Activated CD8-positive, alpha-beta T cell treated with anti-CD3 and anti-CD28 coated beads for 36 hours (primary cell): ENCODE measurements around the gene PTGR2. TPM values are rescaled to one million over a fixed set of nuclear protein-coding genes. Genes with fewer than 3 reads are reported as not detected.
A peak's percentile ranks its signal among the peaks of the same experiment; 100 is the strongest.

Experiments
- ATAC-seq: fragments of 200-7000 bp; cut with Tn5 transposase; one replicate; pipeline ENCODE4 v1.10.0; 2021; ENCODE audit warnings: mild to moderate bottlenecking, moderate library complexity
- CTCF ChIA-PET: fragments of 350-600 bp; sonication (Branson Sonifier 250); formaldehyde crosslinking; loops from one replicate; lab custom pipeline; 2021; ENCODE audit warnings: antibody characterized with exemption; lab: Charles Lee
- POLR2A ChIA-PET: fragments of 350-600 bp; sonication (Branson Sonifier 250); formaldehyde crosslinking; loops from one replicate; lab custom pipeline; 2021; ENCODE audit warnings: antibody characterized with exemption; lab: Charles Lee
- DNase-seq: peaks from one replicate; pipeline ENCODE4 v3.0.0-alpha.2; 2020
- H3K27ac Mint-ChIP-seq: one replicate; pipeline ENCODE4 v1.8.0; 2021; ENCODE audit warnings: mild to moderate bottlenecking, mixed read lengths
- H3K27me3 Mint-ChIP-seq: one replicate; pipeline ENCODE4 v1.8.0; 2021; ENCODE audit warnings: mixed read lengths
- H3K36me3 Mint-ChIP-seq: one replicate; pipeline ENCODE4 v1.8.0; 2021; ENCODE audit warnings: low read depth, mixed read lengths
- H3K4me1 Mint-ChIP-seq: one replicate; pipeline ENCODE4 v1.8.0; 2021; ENCODE audit warnings: low read depth, mixed read lengths
- H3K4me3 Mint-ChIP-seq: one replicate; pipeline ENCODE4 v1.8.0; 2021; ENCODE audit warnings: mild to moderate bottlenecking, moderate library complexity, mixed read lengths
- H3K9me3 Mint-ChIP-seq: one replicate; pipeline ENCODE4 v1.8.0; 2021; ENCODE audit warnings: mixed read lengths
- intact Hi-C: fragments of 100-400 bp; cut with micrococcal nuclease; formaldehyde crosslinking; loops from one replicate; pipeline ENCODE4 v1.10.0; 2022
- total RNA-seq, 2 experiments: library from RNA; stranded (reverse); gene quantifications; one replicate each; pipeline ENCODE4 v1.2.3, GENCODE V29; 2021
- TF ChIP-seq, protein P1 (sequence below): fragments of 200-600 bp; IDR thresholded peaks from one replicate; pipeline ENCODE4 v1.8.0; 2022; ENCODE audit warnings: antibody characterized with exemption, mild to moderate bottlenecking

The PTGR2 gene
- total RNA-seq, 2 experiments from 2014 or later: 10.6 to 11.0 TPM

- Mint-ChIP-seq H3K27ac (peak overlapping the region; percentile 99), H3K4me3 (peak overlapping the region; percentile 87)
- intact Hi-C loops: no loop called here
These were observed 631 bp upstream of the PTGR2 start for GRCh38 chr14:73851000-73851399.

GRCh38 chr14:73859145-73859544 lies 7.5 kb downstream of the PTGR2 start:
- no peaks in the 10 kb centered on the region for H3K27me3 Mint-ChIP-seq
- intact Hi-C loops: no loop called here
- no peaks in the 10 kb centered on the region for H3K9me3 Mint-ChIP-seq
- H3K4me3 Mint-ChIP-seq: no peak overlapping the region
- DNase-seq (no peak), ATAC-seq (no peak)
- no peaks in the 10 kb centered on the region for H3K36me3 Mint-ChIP-seq
- no peaks in the 10 kb centered on the region for H3K4me1 Mint-ChIP-seq
- TF ChIP-seq, protein P1, sequence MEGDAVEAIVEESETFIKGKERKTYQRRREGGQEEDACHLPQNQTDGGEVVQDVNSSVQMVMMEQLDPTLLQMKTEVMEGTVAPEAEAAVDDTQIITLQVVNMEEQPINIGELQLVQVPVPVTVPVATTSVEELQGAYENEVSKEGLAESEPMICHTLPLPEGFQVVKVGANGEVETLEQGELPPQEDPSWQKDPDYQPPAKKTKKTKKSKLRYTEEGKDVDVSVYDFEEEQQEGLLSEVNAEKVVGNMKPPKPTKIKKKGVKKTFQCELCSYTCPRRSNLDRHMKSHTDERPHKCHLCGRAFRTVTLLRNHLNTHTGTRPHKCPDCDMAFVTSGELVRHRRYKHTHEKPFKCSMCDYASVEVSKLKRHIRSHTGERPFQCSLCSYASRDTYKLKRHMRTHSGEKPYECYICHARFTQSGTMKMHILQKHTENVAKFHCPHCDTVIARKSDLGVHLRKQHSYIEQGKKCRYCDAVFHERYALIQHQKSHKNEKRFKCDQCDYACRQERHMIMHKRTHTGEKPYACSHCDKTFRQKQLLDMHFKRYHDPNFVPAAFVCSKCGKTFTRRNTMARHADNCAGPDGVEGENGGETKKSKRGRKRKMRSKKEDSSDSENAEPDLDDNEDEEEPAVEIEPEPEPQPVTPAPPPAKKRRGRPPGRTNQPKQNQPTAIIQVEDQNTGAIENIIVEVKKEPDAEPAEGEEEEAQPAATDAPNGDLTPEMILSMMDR: no peak
- ChIA-PET POLR2A (no interaction called here), CTCF (interaction anchor here (0.9 kb wide), 1 partner anchor 130 kb away, joined by 3 read pairs; no protein-coding TSS in a partner anchor)
- no peak overlapping the region for H3K27ac Mint-ChIP-seq

More at GRCh38 chr14:73851000-73851399, 631 bp upstream of the PTGR2 start:
- POLR2A ChIA-PET: interaction anchor here (0.6 to 3.6 kb wide), 10 partner anchors 36 to 282 kb away, joined by 3 to 19 read pairs (median 4); partner anchors contain the start of gene ZNF410
- TF ChIP-seq, protein P1: no peak
- H3K27me3 Mint-ChIP-seq: no peaks in the 10 kb centered on the region
- no peaks in the 10 kb centered on the region for H3K9me3 Mint-ChIP-seq
- peaks cover 2% of the 10 kb centered on the region for H3K36me3 Mint-ChIP-seq
- peaks cover 15% of the 10 kb centered on the region for H3K4me1 Mint-ChIP-seq
- CTCF ChIA-PET: interaction anchor here (0.9 to 1.8 kb wide), 6 partner anchors 9 to 122 kb away, joined by 3 to 9 read pairs (median 4); no protein-coding TSS in a partner anchor
- no peak for ATAC-seq
- no peak for DNase-seq

GRCh38 chr14:73861073-73861472 lies 9.4 kb downstream of the PTGR2 start:
- ChIA-PET POLR2A (no interaction called here), CTCF (no interaction called here)
- H3K4me3 Mint-ChIP-seq: no peak overlapping the region
- ATAC-seq (no peak), DNase-seq (no peak)
- TF ChIP-seq, protein P1: no peak
- no peaks in the 10 kb centered on the region for H3K4me1 Mint-ChIP-seq
- H3K9me3 Mint-ChIP-seq: no peaks in the 10 kb centered on the region
- H3K36me3 Mint-ChIP-seq: no peaks in the 10 kb centered on the region
- H3K27ac Mint-ChIP-seq: no peak overlapping the region
- intact Hi-C loops: no loop called here
- H3K27me3 Mint-ChIP-seq: no peaks in the 10 kb centered on the region

DNA sequence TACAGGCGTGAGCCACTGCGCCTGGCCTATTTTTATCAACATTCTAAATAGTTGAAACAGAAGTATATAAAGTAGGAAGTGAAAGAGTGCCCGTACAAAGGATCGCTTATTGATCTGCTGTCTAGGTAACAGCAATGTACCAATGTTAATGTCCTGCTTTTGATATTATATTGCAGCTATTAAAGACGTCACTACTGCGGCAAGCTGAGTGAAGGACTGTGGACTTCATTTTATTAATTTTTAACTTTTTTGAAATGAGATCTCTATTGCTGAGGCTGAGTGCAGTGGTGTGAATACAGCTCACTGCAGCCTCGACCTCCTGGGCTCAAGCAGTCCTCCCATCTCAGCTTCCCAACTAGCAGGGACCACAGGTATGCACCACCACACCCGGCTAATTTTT lies 10.8 kb downstream of the PTGR2 start:
- H3K4me3 Mint-ChIP-seq: no peak overlapping the region
- DNase-seq: no peak
- POLR2A ChIA-PET: no interaction called here
- H3K27ac Mint-ChIP-seq: no peak overlapping the region
- no peaks in the 10 kb centered on the region for H3K4me1 Mint-ChIP-seq
- no peaks in the 10 kb centered on the region for H3K9me3 Mint-ChIP-seq
- no peak for ATAC-seq
- H3K27me3 Mint-ChIP-seq: no peaks in the 10 kb centered on the region
- CTCF ChIA-PET: no interaction called here
- intact Hi-C loops: no loop called here
- TF ChIP-seq, protein P1: no peak
- H3K36me3 Mint-ChIP-seq: no peaks in the 10 kb centered on the region

DNA sequence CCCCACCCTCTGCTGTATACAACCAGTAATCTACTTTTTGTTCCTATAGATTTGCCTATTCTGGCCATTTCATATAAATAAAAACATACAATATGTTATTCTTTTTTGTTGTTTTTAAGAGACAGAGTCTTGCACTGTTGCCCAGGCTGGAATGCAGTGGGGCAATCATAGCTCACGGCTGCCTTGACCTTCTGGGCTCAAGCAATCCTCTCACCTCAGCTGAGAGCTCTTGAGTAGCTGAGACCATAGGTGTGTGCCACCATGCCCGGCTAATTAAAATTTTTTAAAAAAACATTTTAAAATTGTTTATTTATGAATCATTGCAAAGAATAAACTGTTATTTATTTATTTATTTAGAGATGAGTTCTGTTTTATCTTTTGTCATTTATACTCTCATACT lies 11.6 kb downstream of the PTGR2 start:
- ATAC-seq (no peak), DNase-seq (no peak)
- intact Hi-C loops: no loop called here
- CTCF ChIA-PET: no interaction called here
- POLR2A ChIA-PET: no interaction called here
- H3K9me3 Mint-ChIP-seq: no peaks in the 10 kb centered on the region
- H3K4me1 Mint-ChIP-seq: no peaks in the 10 kb centered on the region
- no peaks in the 10 kb centered on the region for H3K36me3 Mint-ChIP-seq
- TF ChIP-seq, protein P1: no peak
- H3K27me3 Mint-ChIP-seq: no peaks in the 10 kb centered on the region
- no peak overlapping the region for H3K4me3 Mint-ChIP-seq
- no peak overlapping the region for H3K27ac Mint-ChIP-seq
